Measurements from ENCODE around the gene IQSEC3. TPM values are rescaled to one million over a fixed set of nuclear protein-coding genes. Genes with fewer than 3 reads are reported as not detected.

The IQSEC3 gene
- total and polyA plus RNA-seq, 2 of the 13 experiments (the other 11 are each of a cell fraction or from before 2014, with no cell fraction given): not detected

DNA sequence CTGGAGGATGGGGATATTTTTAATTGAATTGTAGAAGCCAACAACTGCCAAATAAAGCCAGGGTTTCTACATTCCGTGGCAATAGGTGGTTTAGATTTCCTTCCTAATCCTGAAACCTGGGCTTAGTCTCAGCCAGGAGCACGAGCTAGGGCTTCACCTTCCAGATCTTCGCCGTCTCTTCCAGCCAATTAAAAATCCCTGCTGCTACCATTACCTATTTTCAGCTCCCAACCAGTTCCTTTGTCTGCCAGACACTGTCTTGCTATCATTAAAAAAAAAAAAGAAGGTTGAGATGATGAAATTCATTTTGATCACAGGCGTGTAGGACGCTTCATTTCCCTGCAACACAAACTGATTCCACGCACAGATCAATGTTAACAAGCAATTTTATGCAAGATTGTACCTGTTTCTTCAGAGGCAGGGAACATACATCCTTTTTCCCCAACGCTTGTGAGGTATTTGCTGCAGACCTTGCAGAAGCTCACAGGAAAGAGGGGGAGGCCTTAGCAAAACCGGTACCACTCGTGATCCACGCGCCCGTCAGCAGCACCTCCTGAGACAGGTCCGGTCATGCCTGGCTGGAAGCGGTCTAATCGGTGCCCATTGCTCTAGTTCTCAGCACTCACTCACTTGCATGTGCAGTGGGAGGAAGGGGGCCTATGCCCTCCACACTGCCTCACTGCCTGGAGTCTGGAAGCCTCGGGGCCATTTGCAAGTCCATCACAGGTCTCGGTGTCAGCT lies 82.3 kb downstream of the IQSEC3 start:
- POLR2A ChIA-PET: no interaction called here
- no peak for TF ChIP-seq NR3C1 (CRISPR knock-in tag; IDR thresholded peaks at IDR 0.05)
- TF ChIP-seq ZNF614 (CRISPR knock-in tag; IDR thresholded peaks at IDR 0.05; ENCODE audit: borderline replicate concordance): no peak
- TF ChIP-seq NFE2L2 (IDR thresholded peaks at IDR 0.05; ENCODE audit: low read length): no peak
- no peak for TF ChIP-seq ZSCAN9 (CRISPR knock-in tag; IDR thresholded peaks at IDR 0.05; ENCODE audit: borderline replicate concordance)
- no peak for TF ChIP-seq MYNN (CRISPR knock-in tag; IDR thresholded peaks at IDR 0.05; ENCODE audit: low read depth)
- TF ChIP-seq SRSF1 (optimal IDR thresholded peaks at IDR 0.05; ENCODE audit: low read depth, low read length): no peak
- no peak for TF ChIP-seq ZC3H13 (CRISPR knock-in tag; IDR thresholded peaks at IDR 0.05)
- TF ChIP-seq ZSCAN21 (CRISPR knock-in tag; IDR thresholded peaks at IDR 0.05; ENCODE audit: borderline replicate concordance): no peak
- TF ChIP-seq ZNF674 (CRISPR knock-in tag; IDR thresholded peaks at IDR 0.05; ENCODE audit: low read depth): no peak
- no peak for ATAC-seq
- Histone ChIP-seq H3K79me2 (ENCODE audit: insufficient read depth, low read length) (no peaks in the 10 kb centered on the region), H3K4me1 (ENCODE audit: insufficient read depth, low read length) (peaks cover 41% of the 10 kb centered on the region), H4K20me1 (ENCODE audit: insufficient read depth, low read length) (no peaks in the 10 kb centered on the region), H3K9ac (ENCODE audit: insufficient read depth, low read depth, low read length) (no peak overlapping the region), H3K4me3 (replicated peaks in 1 of 3; ENCODE audit: insufficient read depth in 1 of 3, low read depth in 2 of 3, low read length in 3 of 3) (no peak overlapping the region), H3K27me3 (ENCODE audit: control insufficient read depth in 1 of 2, insufficient read depth in 2 of 2, low read length in 2 of 2) (peaks cover 2 to 17% of the 10 kb centered on the region in 2 experiments; a peak in 2 of 5 replicates), H3K4me2 (ENCODE audit: low read depth, low read length) (no peak overlapping the region), H3K36me3 (replicated peaks in 1 of 2; ENCODE audit: control insufficient read depth in 1 of 2, insufficient read depth in 2 of 2, low read length in 2 of 2) (no peaks in the 10 kb centered on the region), H2AFZ (ENCODE audit: low read length) (no peak overlapping the region), H3K27ac (ENCODE audit: extremely low read length, insufficient read depth, low read length) (no peak overlapping the region), H3K9me3 (ENCODE audit: low read length) (no peaks in the 10 kb centered on the region)
- CTCF ChIA-PET (ENCODE audit: low intra/inter-chr PET ratio, low total read pairs): no interaction called here
- WGBS (ENCODE audit: low lambda C conversion rate): 52% methylated on average over 18 of the region's 18 CpGs
- no peak for FAIRE-seq
- intact Hi-C loops (cut with micrococcal nuclease; ENCODE audit: unreplicated experiment): no loop called here
- in situ Hi-C loops (cut with HindIII; ENCODE audit: extremely low pct_ligation_motif_present, low pct_unique_long_range_greater_than_20kb): no loop called here
- DNase-seq (ENCODE audit: low spot score): no peak
- BruUV-seq (replicated peaks): no TSS peak

DNA sequence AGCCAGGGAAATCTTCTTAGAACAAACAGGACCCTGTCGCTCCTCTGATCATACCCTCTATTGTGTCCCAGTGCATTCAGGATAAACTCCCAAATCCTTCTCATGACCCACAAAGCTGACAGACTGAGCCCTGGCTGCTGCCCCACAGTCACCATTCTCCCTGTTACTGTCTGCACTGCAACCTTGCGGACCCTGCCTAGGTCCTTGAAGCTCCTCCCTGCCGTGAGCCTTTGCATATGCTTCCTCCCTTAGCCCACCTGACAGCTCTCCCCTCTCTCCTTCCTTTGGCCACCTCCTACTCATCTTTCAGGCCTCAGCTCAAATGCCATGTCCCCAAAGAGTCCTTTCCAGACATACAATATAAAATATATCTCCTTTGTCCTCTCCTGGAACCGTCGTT lies 85.0 kb downstream of the IQSEC3 start:
- no TSS peak for BruUV-seq (replicated peaks)
- peaks cover 14% of the 10 kb centered on the region for H3K4me1 ChIP-seq (ENCODE audit: insufficient read depth, low read length)
- 45% methylated on average over 5 of the region's 5 CpGs for WGBS (ENCODE audit: low lambda C conversion rate)
- intact Hi-C loops (cut with micrococcal nuclease; ENCODE audit: unreplicated experiment) (no loop called here), in situ Hi-C loops (cut with HindIII; ENCODE audit: extremely low pct_ligation_motif_present, low pct_unique_long_range_greater_than_20kb) (no loop called here)
- H3K9me3 ChIP-seq (ENCODE audit: low read length): no peaks in the 10 kb centered on the region
- no peak for ATAC-seq
- POLR2A ChIA-PET: no interaction called here
- H3K79me2 ChIP-seq (ENCODE audit: insufficient read depth, low read length): no peaks in the 10 kb centered on the region
- H3K4me2 ChIP-seq (ENCODE audit: low read depth, low read length): no peak overlapping the region
- peaks cover 6 to 34% of the 10 kb centered on the region in 2 experiments; a peak in 4 of 5 replicates for H3K27me3 ChIP-seq (ENCODE audit: control insufficient read depth in 1 of 2, insufficient read depth in 2 of 2, low read length in 2 of 2)
- H2AFZ ChIP-seq (ENCODE audit: low read length): no peak overlapping the region
- H3K36me3 ChIP-seq (replicated peaks in 1 of 2; ENCODE audit: control insufficient read depth in 1 of 2, insufficient read depth in 2 of 2, low read length in 2 of 2): no peaks in the 10 kb centered on the region
- H3K27ac ChIP-seq (ENCODE audit: extremely low read length, insufficient read depth, low read length): no peak overlapping the region
- no peak for DNase-seq (ENCODE audit: low spot score)
- no peak for FAIRE-seq
- CTCF ChIA-PET (ENCODE audit: low intra/inter-chr PET ratio, low total read pairs): no interaction called here
- H4K20me1 ChIP-seq (ENCODE audit: insufficient read depth, low read length): no peaks in the 10 kb centered on the region
- no peak overlapping the region for H3K4me3 ChIP-seq (replicated peaks in 1 of 3; ENCODE audit: insufficient read depth in 1 of 3, low read depth in 2 of 3, low read length in 3 of 3)
- no peak overlapping the region for H3K9ac ChIP-seq (ENCODE audit: insufficient read depth, low read depth, low read length)
- TF ChIP-seq ZNF772 (CRISPR knock-in tag; IDR thresholded peaks at IDR 0.05): no peak
- TF ChIP-seq KDM2A (CRISPR knock-in tag; IDR thresholded peaks at IDR 0.05; ENCODE audit: borderline replicate concordance, low read depth): no peak
- TF ChIP-seq, protein P1, sequence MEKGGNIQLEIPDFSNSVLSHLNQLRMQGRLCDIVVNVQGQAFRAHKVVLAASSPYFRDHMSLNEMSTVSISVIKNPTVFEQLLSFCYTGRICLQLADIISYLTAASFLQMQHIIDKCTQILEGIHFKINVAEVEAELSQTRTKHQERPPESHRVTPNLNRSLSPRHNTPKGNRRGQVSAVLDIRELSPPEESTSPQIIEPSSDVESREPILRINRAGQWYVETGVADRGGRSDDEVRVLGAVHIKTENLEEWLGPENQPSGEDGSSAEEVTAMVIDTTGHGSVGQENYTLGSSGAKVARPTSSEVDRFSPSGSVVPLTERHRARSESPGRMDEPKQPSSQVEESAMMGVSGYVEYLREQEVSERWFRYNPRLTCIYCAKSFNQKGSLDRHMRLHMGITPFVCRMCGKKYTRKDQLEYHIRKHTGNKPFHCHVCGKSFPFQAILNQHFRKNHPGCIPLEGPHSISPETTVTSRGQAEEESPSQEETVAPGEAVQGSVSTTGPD (CRISPR knock-in tag; IDR thresholded peaks at IDR 0.05): no peak
- TF ChIP-seq MED1 (CRISPR knock-in tag; IDR thresholded peaks at IDR 0.05): no peak
- no peak for TF ChIP-seq PHF20 (CRISPR knock-in tag; IDR thresholded peaks at IDR 0.05)
- TF ChIP-seq, protein P2, sequence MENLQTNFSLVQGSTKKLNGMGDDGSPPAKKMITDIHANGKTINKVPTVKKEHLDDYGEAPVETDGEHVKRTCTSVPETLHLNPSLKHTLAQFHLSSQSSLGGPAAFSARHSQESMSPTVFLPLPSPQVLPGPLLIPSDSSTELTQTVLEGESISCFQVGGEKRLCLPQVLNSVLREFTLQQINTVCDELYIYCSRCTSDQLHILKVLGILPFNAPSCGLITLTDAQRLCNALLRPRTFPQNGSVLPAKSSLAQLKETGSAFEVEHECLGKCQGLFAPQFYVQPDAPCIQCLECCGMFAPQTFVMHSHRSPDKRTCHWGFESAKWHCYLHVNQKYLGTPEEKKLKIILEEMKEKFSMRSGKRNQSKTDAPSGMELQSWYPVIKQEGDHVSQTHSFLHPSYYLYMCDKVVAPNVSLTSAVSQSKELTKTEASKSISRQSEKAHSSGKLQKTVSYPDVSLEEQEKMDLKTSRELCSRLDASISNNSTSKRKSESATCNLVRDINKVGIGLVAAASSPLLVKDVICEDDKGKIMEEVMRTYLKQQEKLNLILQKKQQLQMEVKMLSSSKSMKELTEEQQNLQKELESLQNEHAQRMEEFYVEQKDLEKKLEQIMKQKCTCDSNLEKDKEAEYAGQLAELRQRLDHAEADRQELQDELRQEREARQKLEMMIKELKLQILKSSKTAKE (CRISPR knock-in tag; IDR thresholded peaks at IDR 0.05; ENCODE audit: borderline replicate concordance): no peak
- no peak for TF ChIP-seq CEBPB (IDR thresholded peaks at IDR 0.05; ENCODE audit: borderline replicate concordance, low read depth, low read length)
